NOMO-1 treated with dmso at 0.1 percent for 144 hours (cell line): ENCODE data around the gene OCRL.

Source experiments
- DNase-seq: peaks from one replicate; lab custom pipeline; 2025; ENCODE audit not compliant: unreplicated experiment; lab: John Stamatoyannopoulos, UW

OCRL gene

DNA sequence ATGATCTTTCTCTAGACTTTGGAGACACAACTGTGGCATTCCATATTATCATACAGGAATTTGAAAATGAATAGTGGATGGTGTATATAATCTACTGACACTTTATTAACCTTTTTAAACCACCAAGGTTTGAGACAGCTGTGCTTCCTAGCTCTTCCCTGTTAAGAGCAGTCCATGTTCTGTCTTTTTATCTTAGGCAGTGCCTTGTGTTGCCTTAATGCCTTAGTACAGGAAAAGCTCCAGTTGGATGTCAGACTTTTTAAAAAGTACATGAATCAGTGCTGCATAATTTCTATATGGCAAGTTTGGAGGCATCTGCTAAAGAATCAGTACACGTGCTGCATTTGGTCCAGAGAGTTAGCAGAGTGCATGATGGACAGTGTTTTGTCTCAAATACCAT, 45.1 kb downstream of the OCRL start:
- no peak for DNase-seq

DNA sequence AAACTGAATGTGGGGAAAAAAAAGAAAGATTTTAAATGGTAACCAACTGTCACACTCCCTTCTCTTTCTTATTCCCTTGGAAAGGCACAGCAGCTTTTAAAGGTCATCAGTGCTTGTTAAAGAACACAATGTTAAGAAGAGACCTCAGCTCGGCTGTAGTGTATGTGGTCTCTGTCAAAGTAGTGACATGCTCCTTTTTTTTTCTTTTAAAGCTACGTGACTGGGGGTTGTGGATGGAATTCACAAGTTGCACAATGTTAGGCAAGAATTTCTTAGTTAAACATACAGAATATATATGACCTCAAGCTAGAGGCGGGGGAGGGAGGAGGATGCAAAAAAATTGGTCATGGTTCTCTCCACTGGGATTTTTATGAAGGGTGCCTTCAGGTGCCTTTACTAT, 45.6 kb downstream of the OCRL start:
- peak; percentile 26 for DNase-seq

DNA sequence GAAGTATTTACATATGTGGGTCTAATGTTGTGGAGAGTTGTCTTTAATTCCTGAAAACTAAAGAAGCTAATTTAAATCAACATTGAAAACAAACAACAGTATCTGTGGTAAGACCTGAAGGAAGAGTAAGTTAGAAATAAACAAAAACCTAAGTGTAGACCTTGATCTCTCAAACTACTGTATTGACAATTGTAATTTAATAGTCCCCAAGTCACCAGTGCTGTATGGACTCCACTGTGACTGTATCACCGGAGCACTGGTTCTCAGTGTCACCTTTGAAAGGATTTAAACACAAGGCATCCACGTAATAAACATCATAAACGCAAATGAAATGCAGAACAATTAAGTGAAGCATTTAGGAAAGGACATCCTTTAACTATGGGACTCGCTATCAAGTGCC, 46.4 kb downstream of the OCRL start:
- no peak for DNase-seq

DNA sequence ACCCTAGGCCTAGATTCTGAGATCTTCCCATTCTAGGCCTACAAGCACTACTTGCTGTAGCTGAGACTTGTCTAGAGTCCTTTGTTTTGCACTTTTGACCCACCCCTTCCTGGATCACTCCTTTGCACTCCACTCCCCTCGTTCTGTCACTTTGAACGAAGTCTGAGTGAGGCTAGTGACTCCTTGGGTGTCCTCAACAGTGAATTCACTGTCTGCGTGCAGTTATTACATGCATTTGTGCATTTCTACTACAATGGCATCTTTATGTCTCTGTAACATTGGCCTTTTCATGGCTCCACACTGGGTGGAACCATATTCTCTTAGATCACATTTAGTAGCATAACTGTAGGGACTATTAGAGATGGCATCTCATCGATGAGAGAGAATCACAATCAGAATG, 50.5 kb downstream of the OCRL start:
- DNase-seq = no peak

DNA sequence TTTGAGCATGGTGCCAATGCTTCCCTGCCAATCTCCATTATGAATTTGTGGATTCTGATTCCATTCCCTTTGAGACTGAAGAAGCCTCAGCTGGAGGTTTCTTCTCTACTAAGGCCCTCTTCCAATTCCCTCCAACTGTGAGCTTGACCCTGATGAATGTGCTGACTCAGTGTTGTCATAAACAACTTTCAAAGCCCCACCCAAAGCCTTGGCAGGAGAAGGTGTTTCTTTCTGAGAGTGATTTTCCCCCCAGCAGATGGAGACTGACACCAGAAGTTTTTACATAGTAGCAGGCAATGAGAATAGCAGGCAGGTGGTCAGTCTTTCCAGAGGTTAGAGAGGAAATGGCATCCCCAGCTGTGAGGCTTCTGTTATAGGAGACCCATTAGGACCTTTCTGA, 53.1 kb downstream of the OCRL start:
- DNase-seq = no peak

DNA sequence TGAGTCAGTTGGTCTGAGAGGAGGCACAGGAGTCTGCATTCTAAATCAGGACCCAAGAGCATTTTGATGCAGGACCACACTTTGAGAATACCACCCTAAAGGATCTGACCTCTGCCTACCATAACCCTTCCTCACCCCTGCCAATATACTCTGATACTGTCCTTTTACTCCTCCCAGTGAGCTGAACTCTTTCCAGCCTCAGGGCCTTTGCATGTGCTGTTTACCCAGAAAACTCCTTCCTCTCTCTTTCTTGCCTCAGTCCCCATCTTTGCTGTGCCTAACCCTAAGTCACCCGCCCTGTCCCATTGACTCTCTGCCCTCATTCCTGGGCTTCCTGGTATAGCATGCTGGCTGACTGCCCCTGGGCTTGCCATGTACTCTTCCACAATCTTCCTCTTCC, 54.7 kb downstream of the OCRL start:
- no peak for DNase-seq

DNA sequence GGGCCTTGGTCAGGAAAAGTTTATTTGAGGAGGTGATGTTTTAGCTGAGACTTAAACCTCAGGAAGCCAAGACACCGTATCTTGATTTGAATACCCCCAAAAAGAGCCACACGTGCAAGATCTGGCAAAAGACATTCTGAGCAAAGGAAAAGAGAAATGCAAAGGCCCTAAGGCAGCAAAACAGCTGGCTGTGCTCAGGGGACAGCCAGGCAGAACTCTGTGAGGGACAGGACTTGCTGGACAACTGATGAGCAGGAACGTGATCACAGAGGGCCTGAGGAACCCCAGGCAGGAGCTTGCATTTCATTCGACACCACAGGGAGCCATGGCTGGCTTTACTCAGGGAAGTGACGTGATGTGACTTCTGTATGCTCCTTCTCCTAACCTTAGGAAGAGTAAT, 56.0 kb downstream of the OCRL start:
- no peak for DNase-seq

DNA sequence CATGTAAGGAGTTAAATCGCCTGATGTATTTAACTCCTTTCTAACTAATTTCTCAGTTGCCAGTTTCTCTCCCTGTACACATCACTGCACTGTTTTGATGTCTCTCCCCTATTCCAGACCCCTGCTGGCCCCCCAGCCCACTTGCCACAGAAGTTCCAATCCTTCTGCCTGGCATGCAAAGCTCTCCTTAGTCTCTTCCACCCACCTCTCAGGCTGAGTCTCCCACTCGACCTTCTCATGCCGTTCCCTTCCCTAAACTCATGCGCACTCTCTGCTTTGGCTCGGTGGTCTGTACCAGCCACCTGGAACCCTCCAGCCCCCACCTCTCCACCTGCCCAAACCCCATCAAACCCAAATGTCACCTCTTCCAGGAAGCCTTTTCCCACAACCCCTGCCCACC, 57.8 kb downstream of the OCRL start:
- DNase-seq = no peak

DNA sequence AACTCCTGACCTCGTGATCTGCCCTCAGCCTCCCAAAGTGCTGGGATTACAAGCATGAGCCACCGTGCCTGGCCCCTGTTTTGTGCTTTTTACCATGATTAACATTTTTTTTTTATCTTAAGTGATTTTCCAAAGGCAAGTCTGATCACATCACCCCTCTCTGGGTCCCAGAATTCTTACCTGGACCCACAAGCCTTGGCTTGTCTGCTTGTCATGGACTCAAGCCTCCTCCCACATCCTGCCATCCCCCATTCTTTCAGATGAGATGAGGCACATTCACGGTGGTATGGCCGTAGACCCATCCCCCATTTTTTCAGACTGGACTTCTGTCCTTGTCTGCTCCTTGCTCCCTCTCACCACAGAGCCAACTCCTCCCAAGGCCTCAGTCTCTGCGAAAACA, 59.4 kb downstream of the OCRL start:
- DNase-seq = no peak

DNA sequence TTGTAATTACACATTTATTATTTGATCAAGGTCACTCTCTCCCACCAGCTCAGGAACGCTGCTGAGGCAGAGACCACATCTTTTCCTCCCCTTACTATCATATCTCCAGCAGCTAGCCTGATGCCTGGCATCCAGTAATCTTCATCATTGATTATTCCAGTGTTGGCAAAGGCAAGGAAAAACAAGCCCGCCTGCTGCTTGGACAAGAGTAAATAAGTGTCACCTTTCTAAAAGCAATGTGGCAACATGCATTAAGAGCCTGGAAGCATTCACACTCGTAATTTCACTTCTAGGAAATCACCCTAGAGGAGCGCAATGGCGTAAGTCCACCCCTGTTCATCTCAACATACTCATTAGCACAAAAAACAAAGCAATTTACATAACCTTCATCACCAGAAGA, 59.9 kb downstream of the OCRL start:
- DNase-seq = no peak

DNA sequence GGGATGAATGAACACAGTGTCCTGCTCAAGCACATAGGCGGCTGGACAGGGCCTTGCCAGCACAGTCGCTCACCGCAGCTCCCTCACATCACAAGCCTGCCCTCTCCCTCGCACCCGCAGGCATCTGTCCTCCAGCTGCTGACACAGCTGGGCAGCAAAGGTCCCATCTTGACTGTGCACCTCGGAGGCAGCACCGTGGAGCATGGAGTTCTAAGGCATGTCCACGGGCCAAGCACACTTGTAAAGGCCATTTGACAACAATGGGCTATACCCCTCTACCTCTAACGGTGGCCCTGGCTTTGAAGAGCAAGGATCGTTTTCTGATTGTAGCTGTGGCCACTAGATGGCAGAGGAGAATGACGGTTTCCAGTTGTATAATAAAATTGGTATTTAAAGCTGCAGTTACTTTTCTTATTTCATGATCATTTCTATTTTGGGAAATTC, 60.9 kb downstream of the OCRL start:
- no peak for DNase-seq

DNA sequence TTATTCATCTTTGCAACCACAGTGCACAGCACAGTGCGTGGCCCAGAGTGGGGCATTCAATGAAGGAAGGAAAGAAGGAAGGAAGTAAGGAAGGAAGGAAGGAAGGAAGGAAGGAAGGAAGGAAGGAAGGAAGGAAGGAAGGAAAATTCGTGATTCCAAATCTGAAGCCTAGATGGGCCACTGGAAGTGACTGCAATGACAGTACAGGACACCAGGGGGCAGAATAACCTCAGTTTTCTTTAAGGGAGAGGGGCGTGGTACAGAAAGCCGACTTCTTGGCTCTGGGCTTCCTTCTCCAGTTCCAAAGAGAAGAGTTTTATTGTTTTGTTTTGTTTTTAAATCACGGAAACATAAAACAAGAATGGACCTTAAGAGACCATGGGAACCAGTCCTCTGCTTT, 66.9 kb downstream of the OCRL start:
- DNase-seq = peak; percentile 3

DNA sequence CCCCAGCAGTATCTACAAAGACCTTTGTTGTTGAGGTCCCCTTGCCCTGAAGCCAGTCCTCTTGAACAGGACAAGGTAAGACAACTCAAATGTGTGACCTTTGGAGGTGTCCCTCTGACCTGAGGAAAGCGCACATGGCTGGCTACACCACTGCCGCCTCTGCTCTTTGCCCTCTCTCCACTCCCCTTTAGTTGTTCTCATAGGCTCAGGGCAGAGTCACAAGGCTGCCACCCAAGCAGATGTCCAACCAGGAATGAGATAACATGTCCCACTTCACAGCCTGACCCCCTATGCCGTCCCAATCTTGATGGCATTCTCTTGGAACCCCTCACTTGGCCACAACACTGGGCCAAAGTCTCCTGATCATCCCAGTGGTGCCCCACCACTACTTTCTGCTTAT, 68.4 kb downstream of the OCRL start:
- DNase-seq = no peak

DNA sequence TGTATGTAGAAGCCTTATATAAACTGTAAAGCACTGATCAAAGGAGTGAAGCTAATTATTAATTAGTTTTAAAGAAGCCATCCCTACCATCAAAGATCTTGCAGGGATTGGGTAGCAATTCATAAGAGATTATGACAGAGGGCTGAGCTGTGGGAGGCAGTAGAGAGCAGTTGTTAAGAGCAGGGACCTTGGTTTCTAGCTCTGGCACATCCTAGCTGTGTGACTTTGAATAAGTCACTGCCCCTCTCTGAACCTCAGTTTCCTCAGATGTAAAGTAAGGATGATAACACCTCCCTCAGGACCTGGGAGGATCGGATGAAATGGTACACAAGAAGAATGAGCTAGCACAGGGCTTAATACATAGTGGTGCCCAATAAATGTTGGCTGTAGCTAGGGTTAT, 69.3 kb downstream of the OCRL start:
- peak; percentile 1 for DNase-seq

DNA sequence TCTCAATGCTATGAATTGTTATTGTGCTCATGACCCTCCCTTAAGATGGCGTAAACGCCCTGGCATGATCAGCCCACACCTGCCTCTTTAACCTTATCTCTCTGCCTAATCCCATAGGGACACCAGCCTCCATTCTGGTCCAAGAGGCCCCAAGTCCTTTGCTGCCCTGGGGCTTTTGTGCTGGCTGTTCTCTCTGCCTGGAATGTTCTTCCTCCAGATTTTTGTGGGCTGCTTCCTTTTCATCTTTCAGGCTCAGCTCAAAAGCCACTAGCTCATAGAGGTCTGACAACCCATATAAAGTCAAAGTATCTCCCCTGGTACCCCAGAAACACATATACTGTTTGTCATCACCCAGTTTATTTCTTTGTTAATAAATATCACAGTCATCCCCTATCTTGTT, 72.3 kb downstream of the OCRL start:
- DNase-seq = no peak

DNA sequence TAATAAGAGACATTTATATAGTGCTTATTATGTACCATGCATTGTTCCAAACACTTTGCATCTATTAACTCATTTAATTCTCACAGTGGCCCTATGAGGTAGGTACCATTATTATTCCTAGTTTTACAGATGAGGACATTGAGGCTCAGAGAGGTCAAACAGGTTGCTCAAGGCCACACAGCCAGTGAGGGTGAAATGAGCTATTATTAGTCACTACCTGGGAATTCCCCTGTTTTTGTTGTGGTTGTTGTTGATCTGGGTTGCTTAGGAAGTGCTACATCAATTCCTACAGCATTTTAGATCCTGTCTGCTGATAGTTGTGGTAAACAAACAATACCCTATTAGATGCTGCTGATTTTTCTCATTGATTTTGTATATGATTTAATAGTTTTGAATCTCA, 73.5 kb downstream of the OCRL start:
- DNase-seq = no peak

DNA sequence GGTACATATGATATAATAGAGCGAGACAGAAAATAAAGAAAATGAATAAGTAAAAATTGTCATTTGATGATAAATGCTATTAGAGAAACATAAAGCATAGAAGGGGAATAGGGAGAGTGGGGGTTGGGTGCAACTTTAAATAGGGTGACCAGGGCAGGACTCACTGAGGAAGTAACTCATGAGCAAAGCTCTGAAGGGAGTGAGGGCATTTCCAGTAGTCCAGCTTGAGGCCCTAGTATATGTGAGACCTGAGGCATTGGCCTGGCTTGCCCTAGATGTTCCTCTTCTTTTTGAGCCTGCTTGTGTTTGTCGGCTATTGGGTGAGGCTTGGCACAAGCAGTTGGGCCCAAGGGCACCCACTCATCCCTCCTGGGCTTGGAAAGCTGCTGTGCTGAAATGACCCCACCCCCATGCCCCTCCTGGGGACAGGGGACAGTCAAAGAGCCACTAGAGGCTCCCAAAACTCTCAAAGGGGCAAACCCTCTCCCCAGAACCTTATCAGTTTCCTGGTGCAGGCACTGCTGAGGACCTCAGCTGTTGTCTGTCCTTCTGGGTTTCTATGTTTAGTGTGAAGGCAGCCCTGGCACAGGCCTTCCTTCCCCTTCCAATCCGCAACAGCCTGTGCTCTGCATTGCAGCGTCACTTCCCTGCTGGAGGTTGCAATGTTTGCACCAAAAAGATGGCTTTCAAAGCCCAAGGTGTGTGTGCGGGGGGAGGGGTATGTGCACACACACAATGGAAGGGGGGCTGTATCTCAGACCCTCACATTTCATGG, 74.6 kb downstream of the OCRL start:
- DNase-seq = no peak

DNA sequence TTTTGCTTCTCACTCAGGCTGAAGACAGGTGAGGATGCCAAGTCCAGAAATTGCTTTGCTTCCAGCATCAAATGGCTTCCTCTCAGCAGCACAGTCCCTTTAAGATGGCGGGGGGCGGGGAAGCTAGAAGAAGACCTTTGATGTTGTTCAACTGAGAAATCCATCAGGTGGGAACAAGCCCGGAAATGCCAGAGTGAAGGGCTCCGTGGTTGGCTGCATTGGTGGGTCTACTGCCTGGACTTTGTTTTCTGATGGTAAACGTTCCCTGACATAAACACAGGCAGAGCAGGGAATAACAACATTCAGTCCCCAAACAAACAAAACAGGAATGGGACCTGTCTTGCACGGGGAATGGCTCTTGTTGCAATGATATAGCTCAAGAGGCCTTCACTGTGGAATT, 77.4 kb downstream of the OCRL start:
- DNase-seq = no peak

DNA sequence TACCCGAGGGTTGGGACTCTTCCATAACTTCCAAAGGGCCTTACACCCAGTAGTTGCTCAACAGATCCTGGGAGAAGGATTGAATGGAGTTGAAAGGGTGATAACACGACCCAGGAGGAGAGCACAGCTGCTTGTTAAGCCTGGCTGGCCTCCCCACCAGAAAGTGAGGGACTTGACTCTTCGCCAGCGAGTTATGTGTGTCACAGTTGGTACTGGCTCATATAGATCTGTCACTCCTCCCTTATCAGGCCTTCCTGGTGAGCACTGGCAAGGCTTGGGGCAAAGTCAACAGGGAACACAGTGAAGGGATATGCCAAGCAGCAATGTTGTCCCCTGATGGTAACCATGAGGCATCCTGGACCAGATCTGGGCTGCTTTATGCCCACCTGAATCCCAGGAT, 78.9 kb downstream of the OCRL start:
- no peak for DNase-seq

DNA sequence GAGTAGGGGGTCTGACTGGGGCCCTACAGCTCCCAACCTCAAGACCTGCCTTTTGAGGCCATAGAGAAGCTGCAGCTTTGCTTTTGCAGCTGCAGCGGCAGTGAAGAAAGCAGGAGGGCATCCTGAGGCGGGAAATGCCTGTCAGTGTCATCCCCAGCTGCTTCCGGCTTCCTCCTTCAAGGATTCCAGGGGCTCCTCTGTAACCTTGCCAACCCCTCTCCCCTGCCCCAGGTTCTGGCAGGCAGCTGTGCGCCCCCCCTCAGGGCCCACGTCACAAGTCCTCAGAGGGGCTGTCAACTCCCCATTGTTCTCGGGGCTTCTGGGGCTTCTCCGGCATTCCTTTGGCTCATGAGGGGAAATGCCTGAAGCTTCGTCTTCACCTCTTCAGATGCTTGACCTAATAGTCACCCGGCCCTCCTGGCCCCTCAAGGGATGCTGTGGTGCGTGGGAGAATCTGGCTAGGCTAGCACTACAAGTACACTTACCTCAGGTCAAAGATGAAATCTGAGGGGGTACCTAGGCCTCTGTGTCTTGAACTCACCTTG, 82.8 kb downstream of the OCRL start:
- no peak for DNase-seq

DNA sequence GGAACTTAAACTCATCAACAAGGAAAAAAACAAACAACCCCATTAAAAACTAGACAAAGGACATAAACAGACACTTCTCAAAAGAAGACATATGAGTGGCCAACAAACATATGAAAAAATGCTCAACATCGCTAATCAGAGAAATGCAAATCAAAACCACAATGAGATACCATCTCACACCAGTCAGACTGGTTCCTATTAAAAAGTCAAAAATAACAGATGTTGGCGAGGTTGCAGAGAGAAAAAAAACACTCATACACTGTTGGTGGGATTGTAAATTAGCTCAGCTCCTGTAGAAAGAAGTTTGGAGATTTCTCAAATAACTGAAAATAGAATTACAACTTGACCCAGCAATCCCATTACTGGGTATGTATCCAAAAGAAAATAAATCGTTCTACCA, 86.0 kb downstream of the OCRL start:
- DNase-seq = no peak

DNA sequence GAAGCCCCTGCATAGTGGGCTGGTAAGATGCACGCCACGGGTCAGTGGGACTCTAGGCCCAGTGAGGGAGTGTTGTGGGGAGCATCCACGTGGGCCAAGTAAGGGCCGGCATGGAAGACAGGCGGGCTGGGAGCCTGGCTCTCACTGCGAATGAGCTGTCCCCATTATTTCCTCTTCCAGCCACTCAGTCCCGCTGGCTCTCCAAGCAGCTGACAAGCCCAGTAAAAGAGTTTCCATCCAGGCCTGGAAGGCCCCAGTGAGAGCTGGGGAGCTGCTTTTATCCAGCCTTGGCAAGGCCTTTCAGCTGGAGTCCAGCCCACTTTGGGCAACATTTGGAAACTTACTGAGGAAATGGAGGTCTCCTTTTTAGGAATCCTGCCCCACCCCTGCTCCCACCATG, 89.8 kb downstream of the OCRL start:
- no peak for DNase-seq

DNA sequence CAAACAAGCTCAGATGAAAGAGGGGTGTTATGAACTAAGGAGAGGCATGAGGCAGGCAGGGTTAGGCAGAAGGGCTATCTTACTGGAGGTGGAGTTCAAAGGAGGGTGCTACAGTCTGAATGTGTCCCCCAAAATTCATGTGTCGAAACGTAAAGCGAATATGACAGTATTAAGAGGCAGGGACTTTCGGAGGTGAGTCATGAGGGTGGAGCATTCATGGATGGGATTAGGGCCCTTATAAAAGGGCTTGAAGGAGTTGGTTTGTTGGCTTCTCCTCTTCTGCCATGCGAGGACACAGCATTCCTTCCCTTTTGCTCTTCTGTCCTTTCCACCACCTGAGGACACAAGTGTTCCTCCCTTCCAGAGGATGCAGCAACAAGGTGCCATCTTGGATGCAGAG, 91.8 kb downstream of the OCRL start:
- no peak for DNase-seq
